ENCODE measurements around the gene CTXND1.
A peak's percentile ranks its signal among the peaks of the same experiment; 100 is the strongest.

Gene CTXND1

DNA sequence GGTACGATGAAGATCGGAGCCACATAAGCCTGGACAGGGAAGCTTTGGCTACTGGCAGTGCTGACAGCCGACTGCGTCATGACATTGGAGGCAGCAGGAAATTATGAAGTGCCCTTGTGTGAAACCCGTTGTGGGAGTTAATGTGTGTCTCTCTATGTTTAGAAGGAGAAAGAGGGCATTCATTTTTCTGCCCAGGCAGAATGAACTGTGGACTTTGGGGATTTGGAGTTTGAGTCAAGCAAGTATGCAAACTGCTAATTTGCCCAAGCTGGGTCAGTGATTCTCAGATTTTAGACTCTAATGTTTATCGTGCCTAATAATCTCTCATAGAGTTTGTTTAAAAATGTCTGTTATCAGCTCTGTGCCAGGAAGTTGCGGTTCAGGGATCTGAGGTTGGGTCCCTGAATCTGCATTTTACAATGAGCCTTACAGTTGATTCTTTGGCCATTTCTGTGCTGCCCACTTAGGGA is 5.6 kb downstream of the CTXND1 start:
- H3K27ac ChIP-seq = peak overlapping the region in 1 of 2 donors; percentile 13
- DNase-seq (ENCODE audit: low spot score) = peak; percentile 26
- TF ChIP-seq, protein P1, sequence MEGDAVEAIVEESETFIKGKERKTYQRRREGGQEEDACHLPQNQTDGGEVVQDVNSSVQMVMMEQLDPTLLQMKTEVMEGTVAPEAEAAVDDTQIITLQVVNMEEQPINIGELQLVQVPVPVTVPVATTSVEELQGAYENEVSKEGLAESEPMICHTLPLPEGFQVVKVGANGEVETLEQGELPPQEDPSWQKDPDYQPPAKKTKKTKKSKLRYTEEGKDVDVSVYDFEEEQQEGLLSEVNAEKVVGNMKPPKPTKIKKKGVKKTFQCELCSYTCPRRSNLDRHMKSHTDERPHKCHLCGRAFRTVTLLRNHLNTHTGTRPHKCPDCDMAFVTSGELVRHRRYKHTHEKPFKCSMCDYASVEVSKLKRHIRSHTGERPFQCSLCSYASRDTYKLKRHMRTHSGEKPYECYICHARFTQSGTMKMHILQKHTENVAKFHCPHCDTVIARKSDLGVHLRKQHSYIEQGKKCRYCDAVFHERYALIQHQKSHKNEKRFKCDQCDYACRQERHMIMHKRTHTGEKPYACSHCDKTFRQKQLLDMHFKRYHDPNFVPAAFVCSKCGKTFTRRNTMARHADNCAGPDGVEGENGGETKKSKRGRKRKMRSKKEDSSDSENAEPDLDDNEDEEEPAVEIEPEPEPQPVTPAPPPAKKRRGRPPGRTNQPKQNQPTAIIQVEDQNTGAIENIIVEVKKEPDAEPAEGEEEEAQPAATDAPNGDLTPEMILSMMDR (IDR thresholded peaks at IDR 0.05) = no peak
- no peak overlapping the region for H3K4me3 ChIP-seq

GRCh38 chr15:80242802-80243201 is 9.2 kb downstream of the CTXND1 start:
- no peak for DNase-seq (ENCODE audit: low spot score)
- no peak overlapping the region for H3K27ac ChIP-seq
- H3K4me3 ChIP-seq = no peak overlapping the region
- TF ChIP-seq, protein P1 (IDR thresholded peaks at IDR 0.05) = no peak

- H3K27ac ChIP-seq = no peak overlapping the region
- TF ChIP-seq, protein P1 (IDR thresholded peaks at IDR 0.05) = no peak
- H3K4me3 ChIP-seq = no peak overlapping the region
- peak; percentile 24 for DNase-seq (ENCODE audit: low spot score)
Observed at GRCh38 chr15:80242132-80242769, 9.8 kb downstream of the CTXND1 start.

DNA sequence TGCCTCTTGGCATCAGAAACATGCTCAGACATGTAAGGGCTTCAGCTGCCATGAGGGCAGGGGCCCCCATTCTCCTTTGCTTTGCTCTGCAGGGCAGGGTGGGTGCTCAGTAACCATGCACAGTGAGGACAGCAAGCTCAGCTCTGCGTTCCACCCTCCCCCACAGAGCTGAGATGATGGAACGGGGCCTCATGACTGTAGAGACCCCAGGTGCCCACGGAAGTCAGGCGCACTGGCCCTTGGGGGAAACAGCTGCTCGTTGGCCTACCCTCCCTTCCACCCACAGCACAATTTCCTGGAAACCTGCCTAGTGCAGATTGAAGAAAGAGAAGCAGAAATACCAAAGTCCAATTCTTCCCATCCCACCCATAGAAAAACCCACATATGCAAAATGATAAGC is 10.5 kb downstream of the CTXND1 start:
- Histone ChIP-seq H3K27ac (no peak overlapping the region), H3K4me3 (no peak overlapping the region)
- TF ChIP-seq, protein P1 (IDR thresholded peaks at IDR 0.05) = no peak
- peak; percentile 38 for DNase-seq (ENCODE audit: low spot score)

GRCh38 chr15:80240276-80240675 is 11.7 kb downstream of the CTXND1 start:
- DNase-seq (ENCODE audit: low spot score) = peak; percentile 26
- Histone ChIP-seq H3K4me3 (no peak overlapping the region), H3K27ac (no peak overlapping the region)
- TF ChIP-seq, protein P1 (IDR thresholded peaks at IDR 0.05) = no peak

DNA sequence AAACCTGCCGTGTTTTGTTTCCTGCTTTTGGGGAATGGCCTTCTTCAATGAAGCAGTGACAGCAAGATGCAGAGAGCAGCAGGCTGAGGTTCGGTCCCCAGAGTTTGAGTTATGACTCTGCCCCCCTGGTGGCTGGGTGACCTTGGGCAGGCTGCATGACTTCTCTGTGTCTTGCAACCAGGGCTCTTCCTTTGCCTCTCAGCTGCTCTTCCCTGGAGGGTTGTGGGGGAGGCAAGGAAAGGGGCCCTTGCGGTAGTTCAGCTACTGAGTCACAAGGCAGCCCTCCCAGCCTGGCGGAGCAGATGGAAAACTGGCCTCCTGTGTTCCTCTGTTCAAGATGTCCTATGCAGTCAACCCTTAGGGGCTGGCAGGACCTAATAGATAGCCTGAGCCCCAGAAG is 17.1 kb downstream of the CTXND1 start:
- peak; percentile 70 for DNase-seq (ENCODE audit: low spot score)
- Histone ChIP-seq H3K27ac (no peak overlapping the region), H3K4me3 (no peak overlapping the region)
- TF ChIP-seq, protein P1 (IDR thresholded peaks at IDR 0.05) = no peak

- Histone ChIP-seq H3K4me3 (no peak overlapping the region), H3K27ac (no peak overlapping the region)
- peak; percentile 66 for DNase-seq (ENCODE audit: low spot score)
- TF ChIP-seq, protein P1 (IDR thresholded peaks at IDR 0.05) = no peak
Observed at GRCh38 chr15:80233581-80233980, 18.4 kb downstream of the CTXND1 start.

Measured in coronary artery (tissue), 2 donors.